A549 (cell line): Measurements from ENCODE around the gene GIT1.

Source experiments
- EP300 ChIP-seq, 2 experiments: fragments of >200 bp; sonication (Bioruptor Twin); formaldehyde crosslinking; IDR thresholded peaks; 2 replicates in 1 of 2; 3 replicates in 1 of 2; pipeline ENCODE4 v1.6.1; 2016 to 2017
- GATA3 ChIP-seq: IDR thresholded peaks from 2 replicates; pipeline ENCODE4 v1.6.1; 2012; ENCODE audit warnings: borderline replicate concordance
- HOXA7 ChIP-seq: fragments of 250-450 bp; sonication (Bioruptor Pico); IDR thresholded peaks from 2 replicates; pipeline ENCODE4 v1.5.0; 2020; ENCODE audit warnings: mild to moderate bottlenecking, moderate library complexity
- JUN ChIP-seq, 2 experiments: fragments of >200 bp; sonication (Bioruptor Twin); formaldehyde crosslinking; IDR thresholded peaks; 2 replicates in 1 of 2; 3 replicates in 1 of 2; pipeline ENCODE4 v1.6.1; 2016 to 2017
- JUNB ChIP-seq: fragments of >200 bp; sonication (Bioruptor Twin); formaldehyde crosslinking; IDR thresholded peaks from 2 replicates; pipeline ENCODE4 v1.6.1; 2016
- MAFK ChIP-seq: fragments of 450-650 bp; IDR thresholded peaks from 2 replicates; pipeline ENCODE4 v1.6.1; 2014; ENCODE audit not compliant: partially characterized antibody
- MAZ ChIP-seq: fragments of 150-350 bp; IDR thresholded peaks from 2 replicates; pipeline ENCODE4 v1.6.1; 2014; ENCODE audit warnings: antibody characterized with exemption, low read depth, low read length, borderline replicate concordance
- MYC ChIP-seq: IDR thresholded peaks from 2 replicates; pipeline ENCODE4 v1.6.1; 2012; ENCODE audit warnings: mild to moderate bottlenecking, inconsistent platforms, low read length, improper control_type of control experiment, borderline replicate concordance
- NFE2L2 ChIP-seq: fragments of 150-350 bp; conservative IDR thresholded peaks from 2 replicates; pipeline ENCODE4 v1.6.1; 2014; ENCODE audit warnings: low read length
- POLR2A ChIP-seq: IDR thresholded peaks from 2 replicates; pipeline ENCODE4 v1.6.1; 2012; ENCODE audit warnings: mild to moderate bottlenecking, low read length
- TP53 ChIP-seq: fragments of 250-450 bp; sonication (Bioruptor Pico); IDR thresholded peaks from 2 replicates; pipeline ENCODE4 v1.5.0; 2021; ENCODE audit warnings: mild to moderate bottlenecking, moderate library complexity
- TF ChIP-seq, protein P1 (sequence below): fragments of >200 bp; sonication (Bioruptor Twin); formaldehyde crosslinking; IDR thresholded peaks from 3 replicates; pipeline ENCODE4 v1.5.1; 2016
- TF ChIP-seq, protein P2 (sequence below): fragments of 200-600 bp; sonication (generic); IDR thresholded peaks from 2 replicates; pipeline ENCODE4 v1.6.1; 2016; ENCODE audit warnings: antibody characterized with exemption, mild to moderate bottlenecking, moderate library complexity
- TF ChIP-seq, protein P3 (sequence below): fragments of 150-350 bp; IDR thresholded peaks from 2 replicates; pipeline ENCODE4 v1.6.1; 2014; ENCODE audit warnings: low read depth, mild to moderate bottlenecking, low read length

DNA sequence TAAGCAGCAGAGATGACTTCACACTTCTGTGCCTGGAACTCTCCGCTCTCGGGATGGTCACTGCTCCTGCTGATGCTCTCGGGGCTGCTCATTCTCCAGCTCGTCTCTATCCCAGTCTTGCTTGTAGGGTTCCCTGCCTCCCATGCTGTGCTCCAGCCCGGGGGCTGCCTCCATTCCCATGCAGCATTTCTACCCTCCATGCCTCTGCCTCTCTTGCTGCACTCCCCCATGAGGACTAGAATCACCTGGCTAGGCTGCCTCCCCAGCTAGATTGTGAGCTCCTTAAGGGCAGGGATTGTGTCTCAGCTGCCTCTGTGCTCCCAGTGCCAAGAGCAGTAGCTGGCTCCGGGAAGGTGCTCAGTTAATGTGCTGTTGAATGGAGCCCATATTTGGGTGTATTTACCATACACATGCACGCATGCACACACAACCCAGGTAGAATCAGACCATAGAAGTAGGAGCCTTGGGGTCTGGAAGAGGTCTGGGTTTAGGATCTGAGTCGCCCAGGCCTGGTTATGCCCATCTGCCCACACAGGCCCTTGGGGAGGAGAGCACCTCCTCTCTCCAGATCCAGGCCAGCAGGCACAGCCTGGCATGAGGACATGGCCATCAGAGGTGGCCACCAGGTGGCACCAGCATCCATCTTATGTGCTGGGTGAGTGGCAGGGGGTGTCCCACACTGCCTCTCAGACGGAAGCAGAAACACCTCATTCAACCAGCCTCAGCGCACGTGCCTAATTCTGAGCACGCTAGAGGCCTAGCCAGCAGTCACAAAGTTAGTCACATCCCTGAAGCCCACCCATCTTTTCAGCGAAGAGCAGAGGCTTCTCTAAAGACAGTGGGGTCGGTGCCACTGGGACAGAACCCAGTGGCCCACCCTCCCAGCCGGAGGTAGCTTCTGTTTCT is 9.3 kb downstream of the GIT1 start:
- TF ChIP-seq, protein P1, sequence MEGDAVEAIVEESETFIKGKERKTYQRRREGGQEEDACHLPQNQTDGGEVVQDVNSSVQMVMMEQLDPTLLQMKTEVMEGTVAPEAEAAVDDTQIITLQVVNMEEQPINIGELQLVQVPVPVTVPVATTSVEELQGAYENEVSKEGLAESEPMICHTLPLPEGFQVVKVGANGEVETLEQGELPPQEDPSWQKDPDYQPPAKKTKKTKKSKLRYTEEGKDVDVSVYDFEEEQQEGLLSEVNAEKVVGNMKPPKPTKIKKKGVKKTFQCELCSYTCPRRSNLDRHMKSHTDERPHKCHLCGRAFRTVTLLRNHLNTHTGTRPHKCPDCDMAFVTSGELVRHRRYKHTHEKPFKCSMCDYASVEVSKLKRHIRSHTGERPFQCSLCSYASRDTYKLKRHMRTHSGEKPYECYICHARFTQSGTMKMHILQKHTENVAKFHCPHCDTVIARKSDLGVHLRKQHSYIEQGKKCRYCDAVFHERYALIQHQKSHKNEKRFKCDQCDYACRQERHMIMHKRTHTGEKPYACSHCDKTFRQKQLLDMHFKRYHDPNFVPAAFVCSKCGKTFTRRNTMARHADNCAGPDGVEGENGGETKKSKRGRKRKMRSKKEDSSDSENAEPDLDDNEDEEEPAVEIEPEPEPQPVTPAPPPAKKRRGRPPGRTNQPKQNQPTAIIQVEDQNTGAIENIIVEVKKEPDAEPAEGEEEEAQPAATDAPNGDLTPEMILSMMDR = peak; percentile 98
- TF ChIP-seq, protein P2, sequence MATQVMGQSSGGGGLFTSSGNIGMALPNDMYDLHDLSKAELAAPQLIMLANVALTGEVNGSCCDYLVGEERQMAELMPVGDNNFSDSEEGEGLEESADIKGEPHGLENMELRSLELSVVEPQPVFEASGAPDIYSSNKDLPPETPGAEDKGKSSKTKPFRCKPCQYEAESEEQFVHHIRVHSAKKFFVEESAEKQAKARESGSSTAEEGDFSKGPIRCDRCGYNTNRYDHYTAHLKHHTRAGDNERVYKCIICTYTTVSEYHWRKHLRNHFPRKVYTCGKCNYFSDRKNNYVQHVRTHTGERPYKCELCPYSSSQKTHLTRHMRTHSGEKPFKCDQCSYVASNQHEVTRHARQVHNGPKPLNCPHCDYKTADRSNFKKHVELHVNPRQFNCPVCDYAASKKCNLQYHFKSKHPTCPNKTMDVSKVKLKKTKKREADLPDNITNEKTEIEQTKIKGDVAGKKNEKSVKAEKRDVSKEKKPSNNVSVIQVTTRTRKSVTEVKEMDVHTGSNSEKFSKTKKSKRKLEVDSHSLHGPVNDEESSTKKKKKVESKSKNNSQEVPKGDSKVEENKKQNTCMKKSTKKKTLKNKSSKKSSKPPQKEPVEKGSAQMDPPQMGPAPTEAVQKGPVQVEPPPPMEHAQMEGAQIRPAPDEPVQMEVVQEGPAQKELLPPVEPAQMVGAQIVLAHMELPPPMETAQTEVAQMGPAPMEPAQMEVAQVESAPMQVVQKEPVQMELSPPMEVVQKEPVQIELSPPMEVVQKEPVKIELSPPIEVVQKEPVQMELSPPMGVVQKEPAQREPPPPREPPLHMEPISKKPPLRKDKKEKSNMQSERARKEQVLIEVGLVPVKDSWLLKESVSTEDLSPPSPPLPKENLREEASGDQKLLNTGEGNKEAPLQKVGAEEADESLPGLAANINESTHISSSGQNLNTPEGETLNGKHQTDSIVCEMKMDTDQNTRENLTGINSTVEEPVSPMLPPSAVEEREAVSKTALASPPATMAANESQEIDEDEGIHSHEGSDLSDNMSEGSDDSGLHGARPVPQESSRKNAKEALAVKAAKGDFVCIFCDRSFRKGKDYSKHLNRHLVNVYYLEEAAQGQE = no peak
- TF ChIP-seq MAZ = no peak
- TF ChIP-seq EP300 (IDR thresholded peaks at IDR 0.05) = no peak
- TF ChIP-seq JUNB = no peak
- no peak for TF ChIP-seq POLR2A
- no peak for TF ChIP-seq MAFK
- TF ChIP-seq, protein P3, sequence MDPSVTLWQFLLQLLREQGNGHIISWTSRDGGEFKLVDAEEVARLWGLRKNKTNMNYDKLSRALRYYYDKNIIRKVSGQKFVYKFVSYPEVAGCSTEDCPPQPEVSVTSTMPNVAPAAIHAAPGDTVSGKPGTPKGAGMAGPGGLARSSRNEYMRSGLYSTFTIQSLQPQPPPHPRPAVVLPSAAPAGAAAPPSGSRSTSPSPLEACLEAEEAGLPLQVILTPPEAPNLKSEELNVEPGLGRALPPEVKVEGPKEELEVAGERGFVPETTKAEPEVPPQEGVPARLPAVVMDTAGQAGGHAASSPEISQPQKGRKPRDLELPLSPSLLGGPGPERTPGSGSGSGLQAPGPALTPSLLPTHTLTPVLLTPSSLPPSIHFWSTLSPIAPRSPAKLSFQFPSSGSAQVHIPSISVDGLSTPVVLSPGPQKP = no peak
- TF ChIP-seq HOXA7 (CRISPR knock-in tag) = no peak
- peak; percentile 90 for TF ChIP-seq MYC
- TF ChIP-seq GATA3 = no peak
- no peak for TF ChIP-seq JUN (IDR thresholded peaks at IDR 0.05)
- 0 out of 2 replicates have a peak, but pooled peaks have one; percentile 2 for TF ChIP-seq NFE2L2
- no peak for TF ChIP-seq TP53 (CRISPR knock-in tag)
